HG03354 (cell line): ENCODE results near the gene ARHGEF3.
"Not testable (repeated sequence)": the region's sequence is repeated elsewhere in the genome, so short reads cannot be mapped to it uniquely, and the experiment has no call there.

Source experiments
- ATAC-seq: cut with Tn5 transposase; IDR thresholded peaks from one replicate; pipeline ENCODE4 v1.9.1; 2021; ENCODE audit warnings: mild to moderate bottlenecking; ENCODE audit not compliant: unreplicated experiment, poor library complexity, severe bottlenecking

The ARHGEF3 gene

GRCh38 chr3:56775838-56776555 is 25.8 kb downstream of the ARHGEF3 start:
- no peak for ATAC-seq

DNA sequence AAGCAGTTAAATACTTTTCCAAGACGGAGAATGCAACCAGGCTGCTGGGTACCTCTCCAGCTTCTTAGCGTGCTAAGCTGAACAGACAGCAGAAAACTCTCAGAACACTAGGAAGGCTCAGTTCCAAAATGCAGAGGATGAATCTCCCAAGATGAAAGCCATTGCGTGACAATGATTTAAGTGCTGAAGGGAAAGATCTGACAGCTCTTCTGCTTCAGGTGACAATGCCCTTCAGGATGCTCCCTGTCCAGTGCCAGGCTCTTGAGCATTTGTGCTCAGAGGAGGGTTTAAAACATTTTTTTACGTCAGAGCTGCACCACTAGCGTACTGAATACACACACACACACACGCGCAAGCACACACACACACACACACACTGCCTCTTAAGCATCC is 26.3 kb downstream of the ARHGEF3 start:
- ATAC-seq = no peak

- no peak for ATAC-seq
These were observed 27.8 kb downstream of the ARHGEF3 start for GRCh38 chr3:56773986-56774385.

DNA sequence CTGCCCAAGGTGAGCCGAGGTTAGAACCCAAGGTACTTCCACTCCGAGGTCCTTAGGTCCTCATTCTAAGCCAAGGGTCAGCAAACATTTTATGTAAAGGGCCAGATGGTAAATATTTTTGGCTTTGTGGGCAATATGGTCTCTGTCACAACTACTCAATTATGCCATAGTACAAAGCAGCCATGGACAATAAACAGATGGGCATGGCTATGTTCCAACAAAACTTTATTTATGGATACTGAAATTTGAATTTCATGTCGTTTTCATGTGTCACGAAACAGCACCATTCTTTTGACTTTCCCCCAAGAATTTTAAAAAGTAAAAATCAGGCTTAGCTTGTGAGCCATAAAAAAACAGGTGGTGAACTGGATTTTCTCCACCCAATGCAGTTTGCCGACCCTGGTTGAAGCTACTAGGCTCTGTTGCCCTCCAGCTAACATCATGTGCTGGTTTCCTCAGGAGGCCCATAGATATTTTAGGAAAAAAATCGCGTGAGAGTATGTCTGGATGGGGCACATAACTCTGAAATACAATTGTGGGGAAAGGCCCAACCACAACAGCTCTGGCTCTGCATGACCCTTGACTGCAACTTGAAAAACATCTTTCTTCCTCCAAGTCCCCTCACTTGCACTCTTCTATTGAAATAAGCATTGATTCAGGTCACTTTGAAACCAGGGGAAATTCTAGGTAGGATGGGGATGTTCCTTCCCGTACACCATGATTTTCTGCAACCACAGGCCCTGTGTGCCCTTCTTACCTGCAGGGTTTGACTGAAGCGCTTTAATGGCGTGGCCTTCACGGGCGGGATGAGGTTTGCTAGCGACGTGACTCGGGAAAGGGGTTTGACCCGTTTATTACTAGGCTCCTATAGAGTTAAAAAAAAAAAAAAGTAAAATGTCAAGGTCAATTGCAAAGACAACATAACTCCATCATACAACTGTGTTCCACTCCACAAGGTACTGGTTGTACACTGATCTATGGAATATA is 28.5 kb downstream of the ARHGEF3 start:
- ATAC-seq = no peak

GRCh38 chr3:56771376-56771775 is 30.4 kb downstream of the ARHGEF3 start:
- no peak for ATAC-seq

DNA sequence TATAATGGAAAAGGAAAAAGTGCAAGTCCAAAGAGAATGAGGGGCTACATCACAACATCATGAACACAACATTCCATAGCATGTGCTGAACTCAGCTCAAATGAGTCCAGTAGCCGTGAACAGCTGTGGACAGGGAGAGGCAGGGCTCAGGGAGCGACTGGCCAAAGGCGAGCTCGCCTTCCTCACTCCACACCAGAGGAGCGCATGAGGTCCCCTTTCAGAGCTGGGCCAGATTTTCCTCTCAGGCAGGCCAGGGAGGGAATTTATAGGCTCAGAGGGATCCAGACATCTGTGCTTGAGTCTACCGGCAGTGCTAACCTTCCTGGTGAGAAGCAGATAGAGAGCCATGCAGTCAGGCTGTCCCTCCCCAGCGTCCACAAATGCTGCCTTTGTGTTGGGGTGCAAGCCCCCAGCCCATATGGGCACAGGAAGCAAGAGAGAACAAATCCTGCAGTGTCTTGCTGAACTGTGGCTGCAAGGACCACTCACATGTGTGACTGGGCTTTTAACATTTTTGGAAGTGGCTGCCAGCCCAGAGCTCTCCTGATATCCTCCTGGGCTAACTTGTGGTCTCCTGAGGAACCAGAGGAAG is 32.5 kb downstream of the ARHGEF3 start:
- no peak for ATAC-seq

- no peak for ATAC-seq
These were observed 36.7 kb downstream of the ARHGEF3 start for GRCh38 chr3:56764904-56765547.

GRCh38 chr3:56764184-56764583 is 37.6 kb downstream of the ARHGEF3 start:
- ATAC-seq = no peak

- ATAC-seq = no peak
These were observed 38.5 kb downstream of the ARHGEF3 start for GRCh38 chr3:56763233-56763632.

DNA sequence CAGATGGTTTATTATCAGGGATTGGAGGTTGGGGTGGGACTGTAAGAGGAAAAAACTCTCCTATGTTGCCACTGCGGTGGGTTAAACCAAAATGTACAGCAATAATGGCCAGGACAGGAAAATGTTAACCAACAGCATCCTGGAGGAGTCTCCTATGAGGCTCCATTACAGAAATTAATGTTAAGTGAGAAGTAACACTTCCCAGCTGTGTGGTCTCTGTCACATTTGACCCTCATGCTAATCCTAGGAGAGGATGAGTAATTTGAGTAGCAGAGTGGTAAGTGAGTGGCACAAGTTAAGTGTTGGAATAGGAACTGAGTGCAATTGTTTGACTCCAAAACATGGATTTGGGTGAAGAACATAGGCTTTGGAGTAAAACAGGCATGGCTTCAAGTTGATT is 39.0 kb downstream of the ARHGEF3 start:
- no peak for ATAC-seq

GRCh38 chr3:56761887-56762651 is 39.7 kb downstream of the ARHGEF3 start:
- ATAC-seq = no peak

DNA sequence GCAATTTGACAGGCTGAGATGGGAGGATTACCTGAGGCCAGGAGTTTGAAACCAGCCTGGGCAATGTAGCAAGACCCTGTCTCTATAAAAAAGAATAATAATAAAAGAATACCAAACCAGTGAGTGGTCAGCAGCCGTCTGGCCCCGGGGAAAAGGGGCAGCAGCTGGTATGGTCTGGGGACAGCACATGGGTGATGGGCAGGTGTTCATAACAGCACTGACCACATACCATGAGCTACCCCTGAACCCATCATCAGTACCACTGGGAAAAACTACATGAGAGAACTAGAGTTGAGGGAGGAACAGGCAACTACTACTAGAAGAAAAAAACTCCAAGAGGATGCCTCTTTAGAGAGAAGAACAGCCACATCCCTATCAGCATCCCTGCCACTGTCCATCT is 40.7 kb downstream of the ARHGEF3 start:
- ATAC-seq = no peak

DNA sequence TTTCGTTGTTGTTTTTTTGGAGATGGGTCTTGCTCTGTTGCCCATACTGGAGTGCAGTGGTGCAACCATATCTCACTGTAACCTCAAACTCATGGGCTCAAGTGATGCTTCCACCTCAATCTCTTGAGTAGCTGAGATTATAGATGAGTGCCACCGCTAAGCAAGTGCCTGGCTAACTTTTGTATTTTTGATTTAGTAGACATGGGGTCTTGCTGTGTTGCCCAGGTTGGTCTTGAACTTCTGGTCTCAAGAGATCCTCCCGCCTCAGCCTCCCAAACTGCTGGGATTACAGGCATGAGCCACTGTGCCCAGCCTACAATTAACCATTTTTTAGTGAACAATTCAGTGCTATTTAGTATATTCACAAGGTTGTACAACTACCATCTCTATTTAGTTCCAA is 42.2 kb downstream of the ARHGEF3 start:
- no peak for ATAC-seq

- peak; percentile 89 for ATAC-seq
These were observed 43.2 kb downstream of the ARHGEF3 start for GRCh38 chr3:56758539-56758981.

GRCh38 chr3:56758042-56758441 is 43.7 kb downstream of the ARHGEF3 start:
- ATAC-seq = not testable (repeated sequence)

DNA sequence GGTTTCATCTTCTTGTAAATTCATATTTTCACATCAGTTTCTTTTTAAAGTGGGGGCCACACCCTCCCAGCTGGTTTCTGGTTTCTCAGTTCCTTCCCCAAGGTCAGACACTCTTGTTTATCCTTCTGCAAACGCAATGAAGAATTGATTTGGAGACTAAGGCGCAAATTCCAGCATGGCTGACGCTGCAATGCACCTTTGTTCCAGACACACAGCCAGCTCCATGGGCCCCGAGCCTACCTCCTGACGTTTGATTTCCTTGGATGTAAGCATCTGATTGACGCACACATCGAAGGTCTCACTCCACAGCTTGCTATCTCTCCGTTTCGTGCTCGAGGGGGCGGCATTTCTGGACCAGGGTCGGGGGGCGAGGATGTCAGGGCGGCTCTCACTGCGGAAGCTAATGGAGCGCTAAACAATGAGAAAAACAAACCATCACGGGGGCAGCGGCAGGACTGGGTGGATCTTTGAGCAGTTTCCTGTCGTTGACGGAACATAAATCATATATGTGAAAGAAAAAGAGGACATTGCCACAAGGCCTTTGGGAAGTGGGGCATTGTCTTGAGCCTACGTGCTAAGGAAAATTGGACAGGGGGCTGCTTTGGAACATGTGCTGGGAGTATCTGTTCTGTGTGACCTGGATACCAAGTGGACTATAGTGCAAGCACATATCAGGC is 46.9 kb downstream of the ARHGEF3 start:
- ATAC-seq = peak; percentile 31

DNA sequence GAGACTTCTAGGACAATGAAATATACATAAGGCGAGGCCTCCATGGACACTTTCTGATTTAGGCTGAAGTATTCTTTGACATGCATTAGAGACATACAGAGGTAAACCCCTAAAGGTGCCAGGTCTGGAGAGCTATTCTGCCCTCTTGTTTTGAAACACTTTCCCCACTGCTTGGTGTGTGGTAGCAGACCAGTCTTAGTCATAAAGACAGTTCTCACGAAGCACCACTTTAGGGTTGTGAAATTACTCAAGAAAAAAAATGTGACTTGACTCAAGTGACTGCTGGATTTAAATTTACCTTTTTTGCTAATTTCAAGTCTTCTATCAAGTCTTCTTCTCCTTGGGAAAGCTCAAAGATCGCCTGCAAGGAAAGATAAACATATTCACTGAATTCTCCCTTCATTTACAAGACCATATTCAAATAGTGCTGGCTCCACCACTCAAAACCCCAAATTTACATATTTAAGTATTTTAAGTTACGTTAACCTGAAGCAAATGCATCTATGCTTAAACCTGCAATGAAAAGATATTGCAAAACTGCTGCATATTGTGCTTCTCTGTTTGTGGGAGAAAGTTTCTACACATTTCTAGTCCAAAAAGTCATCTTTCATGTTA is 48.4 kb downstream of the ARHGEF3 start:
- ATAC-seq = peak; percentile 85

- ATAC-seq = no peak
These were observed 50.6 kb downstream of the ARHGEF3 start for GRCh38 chr3:56751056-56751707.
